ENCODE data around the gene CHMP4B.

The CHMP4B gene

DNA sequence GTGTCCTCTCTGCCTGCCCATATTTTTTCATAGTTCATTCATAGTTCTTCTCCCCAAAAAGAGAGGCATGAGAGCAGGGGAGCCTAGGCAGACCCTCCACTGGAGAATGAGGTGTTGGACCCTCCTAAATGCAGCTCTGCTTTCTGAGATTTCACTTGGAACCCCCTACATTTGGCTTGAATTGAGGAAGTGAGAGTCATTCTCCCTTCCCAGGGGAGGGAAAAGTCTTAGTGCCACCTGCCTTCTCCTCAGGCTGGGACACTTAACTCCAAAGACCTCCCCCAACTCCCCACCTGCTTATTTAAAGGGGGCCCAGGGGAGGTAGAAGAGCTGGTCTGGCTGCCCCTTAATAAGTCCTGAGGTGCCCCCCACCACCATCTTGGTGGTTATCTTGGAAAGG, 78.2 kb downstream of the CHMP4B start:
- H3K4me3 ChIP-seq (ENCODE audit: low read length), result no peak overlapping the region
- DNase-seq (ENCODE audit: low read depth), result no peak
- TF ChIP-seq, protein P1, sequence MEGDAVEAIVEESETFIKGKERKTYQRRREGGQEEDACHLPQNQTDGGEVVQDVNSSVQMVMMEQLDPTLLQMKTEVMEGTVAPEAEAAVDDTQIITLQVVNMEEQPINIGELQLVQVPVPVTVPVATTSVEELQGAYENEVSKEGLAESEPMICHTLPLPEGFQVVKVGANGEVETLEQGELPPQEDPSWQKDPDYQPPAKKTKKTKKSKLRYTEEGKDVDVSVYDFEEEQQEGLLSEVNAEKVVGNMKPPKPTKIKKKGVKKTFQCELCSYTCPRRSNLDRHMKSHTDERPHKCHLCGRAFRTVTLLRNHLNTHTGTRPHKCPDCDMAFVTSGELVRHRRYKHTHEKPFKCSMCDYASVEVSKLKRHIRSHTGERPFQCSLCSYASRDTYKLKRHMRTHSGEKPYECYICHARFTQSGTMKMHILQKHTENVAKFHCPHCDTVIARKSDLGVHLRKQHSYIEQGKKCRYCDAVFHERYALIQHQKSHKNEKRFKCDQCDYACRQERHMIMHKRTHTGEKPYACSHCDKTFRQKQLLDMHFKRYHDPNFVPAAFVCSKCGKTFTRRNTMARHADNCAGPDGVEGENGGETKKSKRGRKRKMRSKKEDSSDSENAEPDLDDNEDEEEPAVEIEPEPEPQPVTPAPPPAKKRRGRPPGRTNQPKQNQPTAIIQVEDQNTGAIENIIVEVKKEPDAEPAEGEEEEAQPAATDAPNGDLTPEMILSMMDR (conservative IDR thresholded peaks at IDR 0.05; ENCODE audit: low read depth, low read length), result no peak

DNA sequence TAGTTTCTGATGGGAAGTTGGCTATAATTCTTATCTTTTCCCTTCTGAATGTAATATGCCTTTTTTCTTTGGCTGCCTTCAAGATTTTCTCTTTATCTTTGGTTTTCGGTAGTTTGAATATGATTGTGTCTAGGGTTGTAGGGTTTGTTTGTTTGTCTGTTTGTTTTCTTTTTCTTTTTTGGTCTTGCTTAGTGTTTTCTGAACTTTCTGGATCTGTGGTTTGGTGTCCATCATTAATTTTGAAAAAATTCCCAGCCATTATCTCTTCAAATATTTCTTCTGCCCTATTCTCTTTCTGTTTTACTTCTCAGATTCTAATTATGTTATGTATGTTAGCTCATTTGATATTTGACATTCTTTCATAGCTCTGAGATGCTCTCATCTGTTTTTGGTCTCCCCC, 79.4 kb downstream of the CHMP4B start:
- no peak overlapping the region for H3K4me3 ChIP-seq (ENCODE audit: low read length)
- DNase-seq (ENCODE audit: low read depth), result no peak
- TF ChIP-seq, protein P1 (conservative IDR thresholded peaks at IDR 0.05; ENCODE audit: low read depth, low read length), result no peak

DNA sequence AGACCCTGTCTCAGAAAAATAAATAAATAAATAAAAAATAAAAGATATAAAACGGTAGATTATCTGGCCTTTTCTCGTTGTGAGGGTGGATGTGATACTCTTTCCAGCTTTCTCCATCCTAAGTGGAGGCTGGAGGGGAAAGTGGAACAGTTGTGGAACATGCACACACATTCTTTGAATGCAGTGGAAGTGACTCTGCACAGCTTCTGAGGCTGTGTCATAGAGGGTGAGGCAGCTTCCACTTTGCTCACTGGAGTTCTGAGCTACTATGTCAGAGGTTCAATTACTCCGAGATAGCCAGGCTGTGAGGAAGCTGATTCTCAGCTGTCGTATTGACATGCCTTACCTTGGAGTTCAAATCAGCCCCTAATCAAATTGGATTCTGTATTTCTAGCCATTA, 82.2 kb downstream of the CHMP4B start:
- no peak for DNase-seq (ENCODE audit: low read depth)
- TF ChIP-seq, protein P1 (conservative IDR thresholded peaks at IDR 0.05; ENCODE audit: low read depth, low read length), result no peak
- no peak overlapping the region for H3K4me3 ChIP-seq (ENCODE audit: low read length)

DNA sequence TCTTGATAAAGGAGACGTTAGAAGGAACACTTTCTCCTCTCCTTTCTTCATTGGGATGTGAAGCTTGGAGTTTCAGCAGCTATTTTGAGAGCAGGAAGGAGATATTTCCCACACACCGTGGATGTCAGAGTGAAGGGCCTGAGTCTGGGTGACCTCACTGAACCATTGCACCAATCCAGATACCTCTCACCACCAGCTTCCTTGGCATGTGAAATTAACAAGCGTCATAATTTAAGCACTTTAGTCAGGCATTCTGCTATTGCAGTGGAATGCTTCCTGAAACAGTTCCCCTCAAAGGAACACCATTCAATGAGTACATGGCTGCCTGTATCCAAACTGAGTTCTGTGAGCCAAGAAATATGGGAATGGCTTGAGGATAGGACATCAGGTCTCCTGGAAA, 83.7 kb downstream of the CHMP4B start:
- TF ChIP-seq, protein P1 (conservative IDR thresholded peaks at IDR 0.05; ENCODE audit: low read depth, low read length), result no peak

DNA sequence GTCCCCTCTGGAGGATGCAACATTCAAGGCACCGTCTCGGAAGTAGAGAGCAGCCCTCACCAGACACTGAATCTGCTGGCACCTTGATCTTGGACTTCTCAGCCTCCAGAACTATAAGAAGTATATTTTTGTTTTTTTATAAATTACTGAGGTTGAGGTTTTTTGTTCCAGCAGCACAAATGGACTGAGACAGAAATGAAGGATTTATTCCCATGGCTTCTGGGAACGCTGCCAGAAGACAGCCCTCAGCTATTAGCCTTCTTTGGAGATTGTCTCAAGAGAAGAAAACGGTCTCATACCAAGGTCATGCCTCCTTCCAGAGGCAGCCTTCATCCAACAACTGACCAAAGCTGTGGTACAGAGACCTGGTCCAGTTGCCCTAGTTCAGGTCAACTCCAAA, 85.4 kb downstream of the CHMP4B start:
- TF ChIP-seq, protein P1 (conservative IDR thresholded peaks at IDR 0.05; ENCODE audit: low read depth, low read length), result no peak
- peak; percentile 34 for DNase-seq (ENCODE audit: low read depth)

More for the DNA sequence above, 83.7 kb downstream of the CHMP4B start:
- no peak for DNase-seq (ENCODE audit: low read depth)
- H3K4me3 ChIP-seq (ENCODE audit: low read length), result no peak overlapping the region

DNA sequence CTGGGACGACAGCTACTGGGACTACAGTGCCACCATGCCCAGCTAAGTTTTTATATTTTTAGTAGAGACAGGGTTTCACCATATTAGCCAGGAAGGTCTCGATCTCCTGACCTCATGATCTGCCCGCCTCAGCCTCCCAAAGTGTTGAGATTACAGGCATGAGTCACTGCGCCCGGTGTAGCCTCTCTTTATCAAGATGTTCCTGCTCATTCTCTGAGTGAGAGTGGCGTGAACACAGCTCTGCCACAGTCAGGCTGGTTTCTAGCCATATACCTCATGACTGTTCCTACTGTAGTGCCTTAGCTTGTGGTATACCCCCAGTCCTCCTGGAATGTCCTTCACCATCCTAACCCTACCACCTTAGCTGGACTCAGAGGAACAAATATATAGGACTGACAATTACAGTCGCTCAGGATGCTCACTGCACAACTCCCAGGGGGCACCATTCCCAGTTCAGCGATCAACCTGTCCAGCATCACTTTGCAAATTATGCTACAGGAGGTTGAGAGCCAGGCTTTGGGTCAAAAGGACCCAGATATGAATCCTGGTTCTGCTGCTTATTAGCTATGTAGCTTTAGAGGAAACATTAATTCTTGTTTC, 86.3 kb downstream of the CHMP4B start:
- no peak for DNase-seq (ENCODE audit: low read depth)
- TF ChIP-seq, protein P1 (conservative IDR thresholded peaks at IDR 0.05; ENCODE audit: low read depth, low read length), result peak; percentile 21
- H3K4me3 ChIP-seq (ENCODE audit: low read length), result no peak overlapping the region

More for the DNA sequence above, 85.4 kb downstream of the CHMP4B start:
- H3K4me3 ChIP-seq (ENCODE audit: low read length), result no peak overlapping the region

DNA sequence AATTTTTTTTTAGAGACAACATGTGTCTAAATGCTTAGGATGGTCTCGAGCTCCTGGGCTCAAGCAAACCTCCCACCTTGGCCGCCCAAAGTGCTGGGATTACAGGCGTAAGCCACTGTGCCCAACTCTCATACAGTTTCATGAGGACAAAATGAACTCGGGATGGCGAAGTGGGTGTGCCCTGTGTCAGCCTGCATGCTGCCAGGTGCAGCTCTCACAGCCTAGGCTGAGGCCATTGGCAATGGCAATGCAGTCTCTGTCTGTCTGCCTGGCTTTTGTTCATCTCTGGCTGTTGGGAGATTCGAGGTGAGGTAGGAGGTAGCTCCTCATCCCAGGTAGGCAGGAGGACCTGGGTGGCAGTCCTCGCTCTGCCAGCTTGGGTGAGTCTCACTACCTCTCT, 88.0 kb downstream of the CHMP4B start:
- DNase-seq (ENCODE audit: low read depth), result no peak
- no peak overlapping the region for H3K4me3 ChIP-seq (ENCODE audit: low read length)
- TF ChIP-seq, protein P1 (conservative IDR thresholded peaks at IDR 0.05; ENCODE audit: low read depth, low read length), result no peak

Measured in retinal pigment epithelial cell (primary cell).